Activated CD4-positive, CD25-positive, alpha-beta regulatory T cell treated with anti-CD3 and anti-CD28 coated beads, Interleukin-2, amount 50 U/mL, for 24 hours (primary cell): ENCODE measurements around the gene GJD4.

Source experiments
- ATAC-seq, 2 donors: fragments of 150-1000 bp; cut with Tn5 transposase; one replicate each; pipeline ENCODE4 v1.10.0; 2021; ENCODE audit warnings: mild to moderate bottlenecking in 1 of 2, moderate library complexity in 1 of 2

GJD4 gene

DNA sequence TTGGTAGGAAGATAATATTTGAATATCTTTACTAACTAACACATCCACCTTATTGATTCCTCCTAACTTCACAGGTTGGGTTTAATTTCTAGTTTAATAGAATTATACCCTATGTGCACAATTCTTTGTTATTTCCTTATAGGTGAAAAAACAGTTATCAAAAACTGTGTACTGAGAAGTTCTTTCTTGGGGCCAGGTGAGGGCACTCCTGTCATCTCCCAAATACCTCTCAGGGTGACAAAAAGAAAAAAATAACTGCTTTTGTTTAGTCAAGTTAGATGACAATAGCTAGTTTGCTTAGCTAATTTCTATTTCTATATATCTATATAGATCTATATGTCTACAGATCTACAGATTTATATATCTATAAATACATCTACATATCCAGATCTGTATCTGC lies 26.9 kb downstream of the GJD4 start:
- no peak for ATAC-seq

DNA sequence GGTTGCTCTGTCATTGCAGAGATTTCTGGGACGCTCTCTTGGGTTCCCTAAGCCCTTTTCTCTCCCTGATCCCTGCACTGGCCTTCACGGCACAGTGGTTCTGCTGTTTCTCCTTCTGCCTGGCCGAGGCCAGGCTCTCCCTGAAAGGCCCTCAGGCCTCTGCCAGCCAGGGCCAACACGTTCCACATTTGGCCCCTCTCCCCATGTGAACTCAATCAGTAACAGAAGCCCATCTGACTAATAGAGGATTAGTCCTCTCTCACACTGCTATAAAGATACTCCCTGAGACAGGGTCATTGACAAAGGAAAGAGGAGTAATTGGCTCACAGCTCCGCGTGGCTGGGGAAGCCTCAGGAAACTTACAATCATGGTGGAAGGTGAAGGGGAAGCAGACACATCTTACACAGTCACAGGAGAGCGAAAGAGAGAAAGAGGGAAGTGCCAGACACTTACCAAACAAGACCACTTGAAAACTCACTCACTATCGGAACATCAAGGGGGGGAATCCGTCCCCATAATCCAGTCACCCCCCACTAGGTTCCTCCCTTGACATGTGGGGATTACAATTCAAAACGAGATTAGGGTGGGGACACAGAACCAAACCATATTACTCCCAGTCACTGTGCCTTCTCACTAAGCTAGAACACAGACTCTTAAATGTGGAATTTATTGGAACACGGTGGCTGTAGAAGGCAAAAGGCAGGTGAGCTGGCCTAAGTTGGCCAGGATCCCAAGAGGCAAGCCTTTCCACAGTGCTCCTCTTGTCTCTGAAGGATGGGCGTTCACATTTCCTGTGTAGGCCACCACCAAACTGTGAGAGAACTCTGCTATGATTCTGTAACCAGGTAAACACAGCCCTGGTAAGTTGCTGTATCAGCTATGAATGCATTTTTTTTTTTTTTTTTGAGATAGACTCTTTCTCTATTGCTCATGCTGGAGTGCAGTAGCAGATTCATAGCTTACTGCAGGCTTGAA lies 28.2 kb downstream of the GJD4 start:
- ATAC-seq: no peak

DNA sequence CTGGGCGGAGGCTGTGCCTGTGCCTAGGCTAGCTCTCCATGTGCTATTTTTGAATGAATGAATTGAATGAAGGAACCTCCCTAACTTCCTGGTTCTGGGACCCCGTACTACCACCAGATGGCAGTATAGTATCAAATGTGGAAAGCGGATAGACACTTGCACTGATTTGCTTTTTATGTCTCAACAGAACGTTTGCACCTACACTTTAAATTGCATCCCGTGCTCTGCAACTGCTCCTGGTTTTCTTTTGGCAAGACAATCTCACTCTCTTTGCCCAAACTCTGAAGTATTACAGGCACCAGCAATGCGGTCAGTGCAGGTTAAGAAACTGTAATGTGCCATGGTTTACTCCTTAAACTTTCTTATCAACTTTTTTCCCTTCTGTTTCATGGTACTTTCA lies 30.4 kb downstream of the GJD4 start:
- ATAC-seq: peak in 1 of 2 donors; percentile 62

DNA sequence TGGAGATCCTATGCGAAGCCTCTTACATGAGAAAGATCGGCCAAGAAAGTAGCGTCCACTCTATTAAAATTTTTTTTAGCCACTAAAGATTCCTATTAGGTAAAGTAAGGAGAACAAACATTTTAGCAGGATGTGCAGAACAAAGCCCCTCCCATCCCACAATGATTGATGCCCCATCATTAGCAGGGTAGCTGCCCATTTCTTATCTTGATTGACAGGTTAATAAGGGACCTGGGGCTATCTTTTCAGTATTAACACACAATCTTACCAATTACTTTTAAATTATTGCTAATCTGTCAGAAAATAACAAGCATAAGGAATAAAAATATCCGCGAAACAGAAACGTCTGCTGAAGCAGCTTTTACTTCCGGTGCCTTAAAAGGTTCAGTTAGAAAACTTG lies 31.8 kb downstream of the GJD4 start:
- ATAC-seq: no peak

DNA sequence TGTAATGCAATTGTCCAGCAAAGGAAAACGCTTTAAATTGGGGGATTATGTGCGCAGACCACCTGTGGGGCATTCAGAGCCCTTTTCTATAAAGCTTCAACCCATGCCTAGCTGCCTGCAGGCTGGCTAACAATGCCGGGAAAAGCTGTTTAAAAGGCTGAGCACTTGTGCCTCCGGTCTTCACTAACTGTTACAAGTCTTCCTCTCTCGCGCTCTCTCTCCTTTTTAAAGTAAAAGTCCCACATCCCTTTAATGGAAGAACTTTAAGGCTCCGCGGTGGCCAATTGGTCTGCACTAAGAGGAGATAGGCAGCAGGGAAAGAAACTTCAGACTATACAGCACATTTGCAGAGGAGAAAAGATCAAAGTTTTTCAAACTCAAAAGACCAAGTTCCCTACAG lies 32.3 kb downstream of the GJD4 start:
- no peak for ATAC-seq

DNA sequence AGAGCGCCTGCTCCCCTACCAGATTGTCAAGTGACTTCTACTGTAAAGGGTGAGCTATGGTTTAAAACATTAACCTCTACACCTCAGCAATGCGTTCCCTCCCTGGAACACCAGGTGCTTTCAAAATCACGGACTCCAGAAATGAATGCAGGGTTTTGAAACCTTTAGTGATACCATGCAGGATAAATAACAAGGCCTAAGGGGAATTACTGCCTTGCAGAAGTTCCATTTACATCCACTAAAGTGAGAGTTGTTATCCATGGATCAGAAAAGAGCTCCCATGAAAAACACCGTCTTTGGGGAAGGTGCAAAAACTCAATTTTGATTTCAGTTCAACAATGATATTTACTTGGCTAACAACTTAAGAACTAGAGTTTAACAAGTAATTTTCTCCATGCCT lies 33.0 kb downstream of the GJD4 start:
- no peak for ATAC-seq

DNA sequence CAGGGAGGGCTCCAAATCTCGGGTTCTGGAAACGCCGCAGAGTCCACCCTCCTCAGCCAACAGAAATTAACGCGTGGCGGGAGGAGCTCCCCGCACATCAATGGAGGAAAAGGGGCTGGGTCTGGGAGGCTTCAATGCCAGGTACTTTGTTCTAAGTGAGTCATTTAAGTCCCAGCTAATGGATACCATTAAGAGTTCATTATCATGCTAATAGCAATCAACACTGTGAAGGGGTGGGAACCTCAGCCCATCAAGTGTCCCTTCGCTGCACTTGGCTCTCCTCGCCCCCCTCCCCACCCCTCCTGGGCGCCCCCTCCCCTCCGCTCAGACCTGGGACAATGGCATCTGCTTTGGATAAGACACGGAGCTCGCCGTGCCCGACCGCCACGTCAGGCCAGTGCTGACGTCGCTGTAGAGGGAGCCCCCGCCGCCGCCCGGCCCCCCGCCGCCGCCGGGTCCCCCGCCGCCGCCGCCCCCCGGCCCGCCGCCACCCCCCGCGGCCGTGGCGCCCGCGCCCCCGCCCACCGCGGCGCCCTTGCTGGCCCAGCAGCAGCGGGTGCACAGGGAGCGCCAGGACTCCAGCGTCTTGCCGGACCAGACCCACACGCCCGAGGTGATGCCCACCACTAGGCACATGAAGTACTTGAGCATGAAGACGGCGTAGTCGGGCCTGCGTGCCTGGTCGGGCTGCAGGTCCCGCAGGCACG lies 34.0 kb downstream of the GJD4 start:
- ATAC-seq: no peak

DNA sequence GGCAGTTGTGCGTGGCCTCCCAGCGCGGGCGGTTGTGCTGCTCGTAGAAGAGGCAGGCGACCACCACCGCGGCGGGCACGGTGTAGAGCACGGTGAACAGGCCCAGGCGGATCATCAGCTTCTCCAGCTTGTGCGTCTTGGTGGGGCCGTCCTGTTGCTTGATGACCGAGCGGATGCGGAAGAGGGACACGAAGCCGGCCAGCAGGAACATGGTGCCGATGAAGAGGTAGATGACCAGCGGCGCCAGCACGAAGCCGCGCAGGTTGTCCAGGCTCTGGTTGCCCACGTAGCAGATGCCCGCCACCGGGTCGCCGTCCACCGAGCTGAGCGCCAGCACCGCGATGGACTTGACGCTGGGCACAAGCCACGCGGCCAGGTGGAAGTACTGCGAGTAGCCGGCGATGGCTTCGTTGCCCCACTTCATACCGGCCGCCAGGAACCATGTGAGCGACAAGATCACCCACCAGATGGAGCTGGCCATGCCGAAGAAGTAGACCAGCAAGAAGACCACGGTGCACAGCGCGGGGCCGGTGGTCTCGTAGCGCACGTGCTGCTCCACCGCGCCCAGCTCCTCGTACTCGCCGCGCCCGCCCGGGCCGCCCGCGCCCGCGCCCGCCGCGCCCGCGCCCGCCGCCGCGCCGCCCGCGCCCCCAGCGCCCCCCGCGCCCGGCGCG lies 34.7 kb downstream of the GJD4 start:
- no peak for ATAC-seq

DNA sequence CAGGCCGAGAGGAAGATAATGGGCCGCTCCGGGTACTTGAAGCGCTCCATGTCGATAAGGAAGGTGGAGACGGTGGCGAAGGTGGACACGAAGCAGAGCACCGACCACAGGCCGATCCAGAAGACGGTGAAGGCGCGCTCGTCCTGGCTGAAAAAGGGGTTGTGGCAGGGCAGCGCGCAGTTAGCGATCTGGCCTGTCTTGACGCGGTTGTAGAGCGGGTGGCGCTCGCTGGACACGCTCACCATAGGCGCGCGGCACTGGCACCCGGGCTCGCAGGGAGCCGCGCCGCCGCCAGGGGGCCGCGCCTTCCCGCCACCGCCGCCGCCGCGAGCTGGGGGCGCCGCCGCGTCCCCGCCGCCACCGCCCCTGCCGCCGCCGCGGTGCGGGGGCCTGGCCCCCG lies 35.3 kb downstream of the GJD4 start:
- peak; percentile 34 to 40 for ATAC-seq

DNA sequence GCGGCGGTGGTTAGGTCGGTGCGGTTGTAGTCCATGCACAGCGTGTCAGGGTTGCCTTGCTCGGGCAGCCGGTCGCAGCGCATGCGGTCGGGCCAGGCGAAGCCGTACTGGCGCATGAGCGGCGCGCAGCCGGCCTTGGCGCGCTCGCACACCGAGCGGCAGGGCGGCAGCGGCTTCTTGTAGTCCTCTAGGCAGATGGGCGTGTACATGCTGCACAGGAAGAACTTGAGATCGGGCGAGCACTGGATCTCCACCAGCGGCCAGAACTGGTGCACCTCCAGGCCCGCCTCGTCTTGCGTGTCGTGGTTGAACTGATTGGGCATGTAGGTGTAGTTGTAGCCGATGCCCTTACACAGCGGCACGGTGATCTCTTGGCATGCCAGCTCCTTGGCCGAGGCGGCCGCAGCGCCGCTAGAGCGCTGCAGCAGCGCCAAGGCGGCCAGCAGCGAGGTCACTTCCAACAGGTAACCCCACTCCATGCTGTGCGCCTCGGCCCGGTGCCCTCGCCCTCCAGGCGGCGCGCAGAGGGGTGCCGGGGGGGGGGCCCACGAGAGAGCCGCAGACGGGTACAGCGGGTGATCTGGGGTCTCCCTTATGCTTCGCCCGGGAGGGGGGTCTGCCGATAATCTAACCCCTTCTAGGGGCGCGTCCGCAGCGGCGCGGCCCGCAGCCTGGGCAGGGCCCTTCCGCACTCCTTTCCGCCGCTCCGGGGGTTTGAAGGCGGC lies 36.0 kb downstream of the GJD4 start:
- ATAC-seq: peak; percentile 36 to 39

DNA sequence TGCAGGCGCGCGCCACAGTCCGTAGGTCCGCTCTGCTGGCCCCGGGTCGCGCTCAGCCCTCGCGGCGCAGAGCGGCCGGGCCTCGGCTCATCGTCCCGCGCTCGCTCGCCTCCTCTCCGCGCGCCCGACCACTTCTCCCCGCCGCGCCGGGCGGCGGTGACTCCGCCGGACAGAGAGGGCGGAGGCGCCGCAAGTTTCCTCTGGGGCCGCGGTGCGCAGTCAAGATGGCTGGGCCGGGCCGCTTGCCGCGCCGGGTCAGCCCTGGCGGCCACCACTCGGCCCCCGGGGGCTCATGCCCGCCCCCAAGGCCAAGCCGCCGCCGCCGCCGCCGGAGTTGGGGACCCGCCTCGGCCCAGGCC lies 36.5 kb downstream of the GJD4 start:
- ATAC-seq: peak in 1 of 2 donors; percentile 8

DNA sequence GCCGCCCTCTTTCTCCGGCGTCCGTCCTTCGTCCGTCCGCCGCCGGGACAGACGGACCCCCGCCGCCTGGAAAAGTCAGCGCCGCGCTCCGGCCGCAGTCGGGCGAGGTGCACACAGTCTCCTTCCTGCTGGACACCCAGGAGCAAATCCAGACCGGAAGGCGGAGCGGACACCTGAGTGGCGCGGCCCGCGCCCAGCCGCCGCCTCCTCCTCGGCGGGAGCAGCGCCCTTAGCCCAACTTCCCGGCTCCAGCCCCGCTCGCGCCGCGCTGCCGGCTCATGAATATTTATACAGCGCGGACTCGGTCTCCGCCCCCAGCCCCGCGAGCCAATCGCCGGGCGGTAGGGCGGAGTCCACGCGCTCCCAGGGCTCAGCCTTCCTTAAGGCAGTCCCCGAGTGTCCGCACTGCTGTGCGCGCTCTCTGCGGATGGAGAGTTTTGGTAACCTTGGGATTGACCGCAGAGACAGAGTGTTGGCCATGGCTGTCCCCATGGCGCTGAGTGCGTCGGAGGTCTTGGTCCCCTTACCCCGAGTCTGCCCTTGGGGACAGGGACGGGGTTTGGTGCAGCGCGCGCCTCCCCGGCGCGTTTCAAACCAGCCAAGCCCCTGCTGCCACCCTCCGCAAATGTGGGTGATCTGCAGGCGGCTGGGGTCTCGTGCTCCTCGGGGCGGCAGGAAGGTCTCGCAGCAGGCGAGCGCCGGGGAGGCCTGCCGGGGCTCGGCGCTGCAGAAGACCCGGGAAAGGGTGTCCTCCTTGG lies 37.1 kb downstream of the GJD4 start, which contains the start of gene FZD8:
Gene FZD8 (minus strand): TSS at position 262 of the 758 bp plus-strand sequence. CDS start 867 bp downstream, outside the sequence.
- peak; percentile 82 to 89 for ATAC-seq

DNA sequence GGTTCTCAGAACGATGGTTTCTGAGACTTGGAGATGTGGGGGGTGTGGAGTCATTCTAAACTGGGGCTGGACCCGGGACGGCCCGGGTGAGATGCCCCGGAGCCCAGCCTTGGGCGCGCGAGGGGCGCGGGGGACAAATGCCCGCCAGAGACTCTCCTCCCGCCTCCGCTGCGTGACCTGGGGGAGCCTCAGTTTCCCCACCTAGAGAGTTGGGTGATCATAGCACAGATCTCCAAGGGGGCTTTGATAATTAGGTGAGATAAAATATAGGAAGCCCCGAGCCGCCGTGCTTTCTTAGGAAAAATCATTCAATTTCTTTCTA lies 37.6 kb downstream of the GJD4 start:
- ATAC-seq: no peak

DNA sequence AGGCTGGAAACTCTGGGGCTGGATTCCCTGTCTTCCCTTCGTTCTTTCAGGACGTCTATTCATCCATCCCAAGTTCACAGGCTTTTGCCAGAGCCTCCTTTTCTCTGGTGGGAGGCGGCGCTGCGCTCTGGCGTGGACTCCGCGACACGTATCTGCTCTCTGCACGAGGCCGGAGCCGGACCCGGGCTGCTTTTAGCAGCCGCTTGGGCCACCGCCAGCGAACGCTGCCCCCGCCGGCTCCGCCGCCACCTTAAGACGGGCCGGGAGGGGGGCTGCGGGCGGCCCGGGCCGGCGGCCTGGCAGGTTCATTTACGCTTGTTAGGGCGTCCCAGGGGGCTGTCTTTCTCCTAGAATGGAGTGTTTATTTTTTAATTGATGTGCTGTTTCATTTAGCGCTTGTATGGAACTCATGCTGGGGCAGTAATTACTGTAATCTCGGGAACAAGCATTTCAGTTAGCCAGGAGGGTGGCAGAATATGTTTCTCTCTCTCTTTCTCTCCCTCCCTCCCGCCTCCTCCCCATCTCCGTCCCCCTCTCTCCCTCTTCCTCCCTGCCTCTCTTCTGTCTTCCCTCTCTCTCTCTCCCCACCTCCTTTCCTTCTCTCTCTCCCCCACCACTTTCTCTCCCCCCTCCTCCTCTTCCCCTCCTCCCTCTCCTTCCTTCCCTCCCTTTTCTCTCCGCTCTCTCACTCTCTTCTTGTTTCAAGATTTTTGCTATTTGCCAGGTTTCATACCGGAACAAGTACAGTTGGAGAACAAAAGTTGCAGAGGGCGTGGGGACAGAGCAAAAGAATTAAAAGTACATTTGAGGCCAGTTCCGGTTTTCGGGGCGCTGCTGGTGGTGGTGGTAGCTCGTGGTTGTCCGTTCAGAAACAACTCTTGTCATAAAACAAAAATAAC lies 38.3 kb downstream of the GJD4 start:
- ATAC-seq: no peak

DNA sequence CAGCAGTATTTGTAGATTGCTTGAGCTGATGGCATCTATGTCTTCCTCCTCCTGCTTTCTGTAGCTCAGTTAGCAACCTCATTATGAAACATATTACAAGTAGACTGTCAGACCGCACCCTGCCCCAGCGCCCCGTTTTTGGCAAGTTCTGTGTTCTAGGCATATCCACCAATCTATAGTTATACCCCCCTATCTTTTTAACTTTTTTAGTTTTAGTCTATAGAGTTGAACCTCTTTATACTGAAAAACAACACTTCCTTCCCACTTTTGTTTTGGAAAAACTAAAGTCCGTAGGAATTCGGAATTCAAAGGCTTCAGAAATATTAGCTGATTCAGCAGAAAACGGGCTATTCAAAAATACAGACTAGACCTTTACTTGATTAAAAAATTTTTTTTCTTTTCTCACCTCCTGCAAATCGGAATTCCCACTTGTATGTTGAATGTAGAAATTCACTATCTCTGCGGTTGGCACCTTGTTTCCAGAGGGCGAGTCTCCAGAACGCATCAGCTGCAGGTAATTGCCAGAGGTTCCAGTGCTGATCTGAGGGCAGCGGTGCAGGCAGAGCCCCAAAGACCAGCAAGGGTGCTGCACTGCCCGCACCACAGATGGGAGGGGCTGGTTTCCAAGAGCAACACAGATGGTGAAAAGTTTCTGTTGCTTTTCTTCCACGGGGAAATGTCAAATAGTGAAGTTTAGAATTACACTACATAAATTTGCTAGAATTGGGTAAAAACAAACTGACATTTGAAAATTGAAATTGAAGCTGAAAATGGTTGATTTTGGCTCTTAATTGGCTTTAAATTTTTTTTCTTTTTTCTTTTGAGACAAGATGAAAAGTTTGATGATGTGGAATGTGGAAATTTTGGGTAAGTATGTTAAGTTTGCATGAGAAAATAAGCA lies 39.2 kb downstream of the GJD4 start:
- no peak for ATAC-seq

DNA sequence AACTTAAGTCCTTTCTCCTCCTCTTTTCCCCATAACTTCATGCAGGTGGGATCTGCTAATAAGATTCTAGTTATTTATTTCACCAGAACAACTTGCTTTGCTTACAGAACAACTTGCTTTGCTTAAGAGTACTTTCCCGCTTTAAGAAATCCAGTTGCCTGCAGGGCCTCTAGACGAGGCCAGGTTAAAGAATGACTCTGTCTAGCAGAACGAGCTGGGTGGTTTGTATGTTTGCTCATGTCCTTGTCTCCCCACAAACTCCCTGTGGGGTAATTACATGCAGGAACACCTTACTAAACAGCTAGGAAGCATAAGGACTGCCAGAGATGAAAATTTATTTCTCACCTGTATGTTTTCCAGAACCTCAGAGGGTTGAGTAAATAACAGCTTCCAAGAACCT lies 45.8 kb downstream of the GJD4 start:
- ATAC-seq: no peak

DNA sequence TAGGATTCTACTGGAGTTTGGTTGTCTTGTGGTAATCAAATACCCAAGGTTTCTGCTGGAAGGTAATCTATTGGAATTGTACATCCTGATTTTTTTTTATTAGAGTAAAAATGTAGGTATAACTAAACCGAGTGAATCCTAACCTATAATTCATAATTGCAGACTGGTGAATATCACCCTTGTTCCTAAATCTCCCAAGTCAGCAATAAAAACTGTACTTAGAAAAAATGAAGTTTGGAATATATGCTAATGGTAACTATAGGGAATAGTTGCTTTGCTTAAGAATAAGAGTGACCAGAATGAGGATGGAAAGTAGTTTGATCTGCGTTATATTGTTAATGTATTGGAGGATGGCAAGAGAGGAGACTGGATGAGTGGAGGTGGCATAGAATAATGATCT lies 47.7 kb downstream of the GJD4 start:
- ATAC-seq: no peak

DNA sequence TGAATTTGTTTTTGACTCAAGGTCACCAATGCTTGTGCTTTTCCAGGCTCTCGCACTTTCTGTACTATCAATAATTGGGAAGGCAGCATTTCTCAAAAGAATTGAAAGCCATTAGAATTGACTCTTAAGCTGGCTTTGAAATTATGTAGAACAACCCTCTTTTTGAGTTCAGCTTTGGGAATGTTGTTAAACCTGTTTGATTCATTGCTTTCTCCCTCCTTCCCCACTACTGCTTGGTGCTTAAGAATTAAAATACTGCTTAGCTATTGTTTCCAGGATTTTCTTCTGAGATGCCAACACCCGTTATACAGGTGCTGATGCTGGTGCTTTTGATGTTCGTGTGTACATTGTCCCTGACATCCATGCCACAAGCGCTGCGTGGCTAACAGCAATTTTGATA lies 52.5 kb downstream of the GJD4 start:
- ATAC-seq: no peak
